Measurements from ENCODE around the gene LRRC55. TPM values are rescaled to one million over a fixed set of nuclear protein-coding genes. Genes with fewer than 3 reads are reported as not detected.

LRRC55 gene
- polyA plus RNA-seq, 1 of the 3 experiments (the other 2 are of a cell fraction): not detected

GRCh38 chr11:57134284-57134683 is 47.5 kb upstream of the LRRC55 start:
- WGBS (ENCODE audit: low lambda C conversion rate): 25% methylated on average over 1 of the region's 1 CpG
- peaks cover 0 to 3% of the 10 kb centered on the region in 2 experiments; a peak in 1 of 4 replicates for H3K4me1 ChIP-seq (ENCODE audit: control insufficient read depth in 1 of 2, insufficient read depth in 2 of 2, low read depth in 1 of 2, low read length in 1 of 2)
- no peaks in the 10 kb centered on the region for H3F3A ChIP-seq (replicated peaks; ENCODE audit: insufficient read depth)
- H3K27ac ChIP-seq (ENCODE audit: low read depth in 2 of 2, low read length in 1 of 2): no peak overlapping the region
- H3K9me2 ChIP-seq: no peaks in the 10 kb centered on the region
- ChIA-PET CTCF (interaction anchor here (3.3 to 6.1 kb wide), 2 partner anchors 116 to 293 kb away, joined by 13 to 128 read pairs; no protein-coding TSS in a partner anchor), POLR2A (no interaction called here)
- no peak for TF ChIP-seq TEAD4 (IDR thresholded peaks at IDR 0.05; ENCODE audit: borderline replicate concordance, insufficient read depth)
- no peak for TF ChIP-seq USF2 (IDR thresholded peaks at IDR 0.05; ENCODE audit: borderline replicate concordance, low read depth, low read length)
- no peak for TF ChIP-seq FOXM1 (IDR thresholded peaks at IDR 0.05; ENCODE audit: low read depth)
- TF ChIP-seq NRF1 (IDR thresholded peaks at IDR 0.05; ENCODE audit: low read depth, low read length): no peak
- no peak for TF ChIP-seq RAD21 (IDR thresholded peaks at IDR 0.05; ENCODE audit: low read length)
- TF ChIP-seq, protein P1, sequence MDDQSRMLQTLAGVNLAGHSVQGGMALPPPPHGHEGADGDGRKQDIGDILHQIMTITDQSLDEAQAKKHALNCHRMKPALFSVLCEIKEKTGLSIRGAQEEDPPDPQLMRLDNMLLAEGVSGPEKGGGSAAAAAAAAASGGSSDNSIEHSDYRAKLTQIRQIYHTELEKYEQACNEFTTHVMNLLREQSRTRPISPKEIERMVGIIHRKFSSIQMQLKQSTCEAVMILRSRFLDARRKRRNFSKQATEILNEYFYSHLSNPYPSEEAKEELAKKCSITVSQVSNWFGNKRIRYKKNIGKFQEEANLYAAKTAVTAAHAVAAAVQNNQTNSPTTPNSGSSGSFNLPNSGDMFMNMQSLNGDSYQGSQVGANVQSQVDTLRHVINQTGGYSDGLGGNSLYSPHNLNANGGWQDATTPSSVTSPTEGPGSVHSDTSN (IDR thresholded peaks at IDR 0.05): no peak
- no peak for TF ChIP-seq EP300 (IDR thresholded peaks at IDR 0.05; ENCODE audit: borderline replicate concordance in 1 of 2, low read depth in 1 of 2, low read length in 1 of 2)
- no peak for TF ChIP-seq ELF1 (IDR thresholded peaks at IDR 0.05)
- no peak for TF ChIP-seq RCOR1 (IDR thresholded peaks at IDR 0.05; ENCODE audit: low read length)
- TF ChIP-seq TAF1 (IDR thresholded peaks at IDR 0.05; ENCODE audit: borderline replicate concordance, low read depth, low read length): no peak
- TF ChIP-seq CTCF (IDR thresholded peaks at IDR 0.05): no peak
- TF ChIP-seq JUND (IDR thresholded peaks at IDR 0.05): no peak
- no peak for TF ChIP-seq MEF2A (IDR thresholded peaks at IDR 0.05; ENCODE audit: borderline replicate concordance, low read depth)
- H3K36me3 ChIP-seq (replicated peaks in 1 of 2; ENCODE audit: control insufficient read depth in 1 of 2, insufficient read depth in 2 of 2, low read length in 1 of 2): no peaks in the 10 kb centered on the region
- H2AFZ ChIP-seq (ENCODE audit: low read depth): no peak overlapping the region
- H3K4me3 ChIP-seq (ENCODE audit: low read depth in 2 of 2, low read length in 1 of 2): no peak overlapping the region
- H3K9ac ChIP-seq: no peak overlapping the region
- H3K79me2 ChIP-seq (ENCODE audit: insufficient read depth): no peaks in the 10 kb centered on the region
- DNase-seq: no peak
- no peaks in the 10 kb centered on the region for H4K20me1 ChIP-seq (ENCODE audit: insufficient read depth)
- H3K4me2 ChIP-seq: no peak overlapping the region
- H3K9me3 ChIP-seq: no peaks in the 10 kb centered on the region
- no peaks in the 10 kb centered on the region for H3K27me3 ChIP-seq (ENCODE audit: insufficient read depth)

DNA sequence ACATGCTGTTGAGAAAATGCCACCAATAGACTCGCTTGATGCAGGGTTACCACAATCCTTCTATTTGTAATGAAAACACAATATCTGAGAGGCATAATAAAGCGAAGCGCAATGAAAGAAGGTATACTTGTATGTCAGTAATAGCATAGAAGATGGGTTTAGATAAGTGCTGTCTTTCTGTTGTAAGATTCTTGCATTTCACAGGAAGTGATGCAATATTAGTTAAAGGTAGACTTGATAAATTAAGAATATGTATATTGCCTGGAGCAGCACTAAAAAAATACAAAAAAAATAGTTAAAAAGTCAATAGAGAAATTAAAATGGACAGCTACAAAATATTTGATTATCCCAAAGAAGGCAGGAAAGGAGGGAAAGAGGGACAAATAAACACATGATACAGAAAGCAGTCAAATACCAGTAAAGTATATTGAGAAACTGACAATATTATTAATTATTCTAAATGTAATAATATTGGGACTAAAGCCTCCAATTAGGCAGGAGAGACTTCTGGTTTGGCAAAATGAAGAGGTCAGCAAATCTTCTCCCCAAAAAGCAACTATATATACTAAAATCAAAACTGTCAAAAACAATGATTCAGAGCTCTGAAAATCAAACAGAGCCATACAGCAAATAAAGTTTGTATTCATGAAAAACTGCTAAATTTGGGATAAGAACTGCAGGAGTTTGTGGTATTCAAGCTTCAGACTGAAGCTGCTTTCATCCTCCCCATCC is 46.6 kb upstream of the LRRC55 start:
- no peaks in the 10 kb centered on the region for H3K36me3 ChIP-seq (replicated peaks in 1 of 2; ENCODE audit: control insufficient read depth in 1 of 2, insufficient read depth in 2 of 2, low read length in 1 of 2)
- no peaks in the 10 kb centered on the region for H4K20me1 ChIP-seq (ENCODE audit: insufficient read depth)
- H3K9ac ChIP-seq: no peak overlapping the region
- H2AFZ ChIP-seq (ENCODE audit: low read depth): no peak overlapping the region
- H3K27me3 ChIP-seq (ENCODE audit: insufficient read depth): no peaks in the 10 kb centered on the region
- H3K9me3 ChIP-seq: no peaks in the 10 kb centered on the region
- H3K79me2 ChIP-seq (ENCODE audit: insufficient read depth): no peaks in the 10 kb centered on the region
- WGBS (ENCODE audit: low lambda C conversion rate): 70% methylated on average over 3 of the region's 3 CpGs
- peaks cover 0 to 3% of the 10 kb centered on the region in 2 experiments; a peak in 1 of 4 replicates for H3K4me1 ChIP-seq (ENCODE audit: control insufficient read depth in 1 of 2, insufficient read depth in 2 of 2, low read depth in 1 of 2, low read length in 1 of 2)
- CTCF ChIA-PET: interaction anchor here (3.3 to 5.1 kb wide), 2 partner anchors 114 to 294 kb away, joined by 13 to 36 read pairs; no protein-coding TSS in a partner anchor
- DNase-seq: no peak
- POLR2A ChIA-PET: no interaction called here
- H3K9me2 ChIP-seq: no peaks in the 10 kb centered on the region
- H3F3A ChIP-seq (replicated peaks; ENCODE audit: insufficient read depth): no peaks in the 10 kb centered on the region
- no peak overlapping the region for H3K4me2 ChIP-seq
- no peak overlapping the region for H3K4me3 ChIP-seq (ENCODE audit: low read depth in 2 of 2, low read length in 1 of 2)
- H3K27ac ChIP-seq (ENCODE audit: low read depth in 2 of 2, low read length in 1 of 2): no peak overlapping the region
- TF ChIP-seq CTCF (IDR thresholded peaks at IDR 0.05) (no peak), USF2 (IDR thresholded peaks at IDR 0.05; ENCODE audit: borderline replicate concordance, low read depth, low read length) (no peak)
- TF ChIP-seq, protein P2, sequence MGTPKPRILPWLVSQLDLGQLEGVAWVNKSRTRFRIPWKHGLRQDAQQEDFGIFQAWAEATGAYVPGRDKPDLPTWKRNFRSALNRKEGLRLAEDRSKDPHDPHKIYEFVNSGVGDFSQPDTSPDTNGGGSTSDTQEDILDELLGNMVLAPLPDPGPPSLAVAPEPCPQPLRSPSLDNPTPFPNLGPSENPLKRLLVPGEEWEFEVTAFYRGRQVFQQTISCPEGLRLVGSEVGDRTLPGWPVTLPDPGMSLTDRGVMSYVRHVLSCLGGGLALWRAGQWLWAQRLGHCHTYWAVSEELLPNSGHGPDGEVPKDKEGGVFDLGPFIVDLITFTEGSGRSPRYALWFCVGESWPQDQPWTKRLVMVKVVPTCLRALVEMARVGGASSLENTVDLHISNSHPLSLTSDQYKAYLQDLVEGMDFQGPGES (IDR thresholded peaks at IDR 0.05; ENCODE audit: low read depth, low read length): no peak
- TF ChIP-seq, protein P1 (IDR thresholded peaks at IDR 0.05): no peak
- TF ChIP-seq, protein P3, sequence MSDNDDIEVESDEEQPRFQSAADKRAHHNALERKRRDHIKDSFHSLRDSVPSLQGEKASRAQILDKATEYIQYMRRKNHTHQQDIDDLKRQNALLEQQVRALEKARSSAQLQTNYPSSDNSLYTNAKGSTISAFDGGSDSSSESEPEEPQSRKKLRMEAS (IDR thresholded peaks at IDR 0.05; ENCODE audit: low read depth): no peak

All from SK-N-SH (cell line).